DND-41 (cell line): ENCODE results near the gene PBX4.

Experiments used
- ATAC-seq: fragments of 200-7000 bp; cut with Tn5 transposase; 3 replicates; pipeline ENCODE4 v1.9.1; 2021; ENCODE audit warnings: low read depth; ENCODE audit not compliant: insufficient read depth
- DNase-seq: peaks from one replicate; pipeline ENCODE4 v3.0.0-alpha.2; 2020
- H2AFZ ChIP-seq: 2 replicates; pipeline ENCODE4 v1.6.0; 2012; ENCODE audit warnings: low read depth, low read length
- H3K27ac ChIP-seq: 2 replicates; pipeline ENCODE4 v1.5.1; 2012; ENCODE audit warnings: low read length, inconsistent platforms
- H3K27me3 ChIP-seq: fragments of 200-600 bp; sonication (generic); 2 replicates; pipeline ENCODE4 v1.6.0; 2012; ENCODE audit warnings: low read length, mild to moderate bottlenecking, inconsistent platforms; ENCODE audit not compliant: insufficient read depth, poor library complexity
- H3K36me3 ChIP-seq: 2 replicates; pipeline ENCODE4 v1.5.1; 2012; ENCODE audit warnings: low read length, inconsistent platforms; ENCODE audit not compliant: insufficient read depth
- H3K4me1 ChIP-seq: 2 replicates; pipeline ENCODE4 v1.5.1; 2012; ENCODE audit warnings: mild to moderate bottlenecking, low read length; ENCODE audit not compliant: insufficient read depth
- H3K4me2 ChIP-seq: 2 replicates; pipeline ENCODE4 v1.6.0; 2012; ENCODE audit warnings: mild to moderate bottlenecking, moderate library complexity, low read length, inconsistent platforms; ENCODE audit not compliant: insufficient read depth
- H3K4me3 ChIP-seq, 2 experiments: fragments of 200-600 bp in 1 of 2; shearing (Covaris generic) in 1 of 2; 2 replicates each; pipeline ENCODE4 v1.5.1; 2012 to 2016; ENCODE audit warnings: inconsistent platforms in 2 of 2, low read length in 2 of 2, mild to moderate bottlenecking in 2 of 2, low read depth in 1 of 2, moderate library complexity in 1 of 2
- H3K79me2 ChIP-seq: 2 replicates; pipeline ENCODE4 v1.6.0; 2012; ENCODE audit warnings: low read length, inconsistent platforms; ENCODE audit not compliant: insufficient read depth
- H3K9ac ChIP-seq: 2 replicates; pipeline ENCODE4 v1.6.0; 2012; ENCODE audit warnings: low read depth, mild to moderate bottlenecking, inconsistent platforms, low read length, moderate library complexity
- H3K9me3 ChIP-seq: 2 replicates; pipeline ENCODE4 v1.5.1; 2012; ENCODE audit warnings: low read length, moderate library complexity, mild to moderate bottlenecking, inconsistent platforms; ENCODE audit not compliant: insufficient read depth, severe bottlenecking
- H4K20me1 ChIP-seq: 2 replicates; pipeline ENCODE4 v1.6.0; 2012; ENCODE audit warnings: low read length; ENCODE audit not compliant: insufficient read depth
- CTCF ChIP-seq: IDR thresholded peaks from 2 replicates; pipeline ENCODE4 v1.5.1; 2012; ENCODE audit warnings: borderline replicate concordance, low read length, moderate library complexity, mild to moderate bottlenecking; ENCODE audit not compliant: poor library complexity, severe bottlenecking; ENCODE audit errors: extremely low read depth
- EZH2 ChIP-seq: IDR thresholded peaks from 3 replicates; pipeline ENCODE4 v1.6.1; 2012; ENCODE audit warnings: borderline replicate concordance, low read depth, mild to moderate bottlenecking, moderate library complexity, low read length, inconsistent platforms; ENCODE audit not compliant: severe bottlenecking

PBX4 gene

GRCh38 chr19:19649155-19649554 is 30.7 kb upstream of the PBX4 start:
- Histone ChIP-seq H2AFZ (no peak overlapping the region), H3K79me2 (no peaks in the 10 kb centered on the region; the same call in none of the 2 replicates), H3K27me3 (no peaks in the 10 kb centered on the region), H3K4me3 (no peak overlapping the region), H3K9me3 (no peaks in the 10 kb centered on the region), H3K9ac (no peak overlapping the region), H3K4me2 (no peak overlapping the region), H3K4me1 (peaks cover 1% of the 10 kb centered on the region), H4K20me1 (peaks cover 42% of the 10 kb centered on the region), H3K27ac (peak overlapping the region; percentile 11; the same call in 1 of the 2 replicates), H3K36me3 (peaks cover 91% of the 10 kb centered on the region)
- TF ChIP-seq CTCF (no peak), EZH2 (no peak)
- ATAC-seq, result no peak
- DNase-seq, result no peak

DNA sequence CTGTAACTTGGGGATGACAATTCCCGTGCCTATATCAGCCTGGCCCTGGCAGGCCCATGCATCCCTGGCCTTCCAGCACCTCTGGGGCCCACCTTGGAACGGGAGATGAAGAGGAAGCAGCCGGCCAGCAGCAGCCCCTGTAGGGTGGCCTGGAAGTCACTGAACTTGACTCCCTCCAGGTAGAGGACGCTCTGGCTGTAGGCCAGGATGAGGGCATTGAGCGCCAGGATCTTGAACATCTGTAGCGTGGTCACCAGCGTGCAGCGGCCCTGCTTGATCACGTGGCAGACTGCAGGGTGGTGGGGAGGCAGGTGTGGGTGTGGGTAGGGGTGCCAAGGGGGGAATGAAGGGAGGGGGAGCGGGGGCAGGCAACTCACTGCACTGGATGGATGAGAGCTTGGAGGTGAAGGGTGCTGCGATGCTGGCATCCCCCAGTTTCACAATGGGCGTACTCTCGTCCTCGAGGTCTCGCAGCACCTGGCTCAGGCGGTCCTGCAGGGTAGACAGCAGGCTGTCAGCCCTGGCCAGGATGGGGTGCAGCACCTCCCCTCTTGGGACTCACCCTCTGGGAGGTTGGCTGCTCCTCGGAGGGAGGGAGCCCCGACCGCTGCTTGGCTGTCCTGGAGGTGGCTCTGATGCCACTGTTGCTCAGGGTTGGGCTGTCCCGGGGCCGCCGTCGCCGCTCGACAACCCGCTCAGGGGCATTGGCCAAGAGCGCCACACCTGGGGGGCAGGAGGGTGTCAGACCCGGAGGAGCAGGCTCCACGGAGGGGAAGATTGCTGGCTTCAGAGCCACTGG is 28.7 kb upstream of the PBX4 start:
- Histone ChIP-seq H3K36me3 (peaks cover 72% of the 10 kb centered on the region), H3K9me3 (no peaks in the 10 kb centered on the region), H3K4me2 (no peak overlapping the region), H3K79me2 (peaks cover 15% of the 10 kb centered on the region), H3K4me1 (peaks cover 16% of the 10 kb centered on the region), H3K4me3 (no peak overlapping the region), H3K27me3 (no peaks in the 10 kb centered on the region), H3K27ac (no peak overlapping the region), H3K9ac (no peak overlapping the region), H4K20me1 (peaks cover 27% of the 10 kb centered on the region), H2AFZ (no peak overlapping the region)
- ATAC-seq (no peak), DNase-seq (no peak)
- TF ChIP-seq EZH2 (no peak), CTCF (no peak)

- no peaks in the 10 kb centered on the region for H3K9me3 ChIP-seq
- no peak overlapping the region; the same call in 1 of the 2 replicates for H3K27ac ChIP-seq
- H3K4me2 ChIP-seq, result no peak overlapping the region
- H2AFZ ChIP-seq, result no peak overlapping the region
- H3K36me3 ChIP-seq, result peaks cover 58% of the 10 kb centered on the region
- no peak overlapping the region for H3K4me3 ChIP-seq
- no peak for TF ChIP-seq CTCF
- no peak for TF ChIP-seq EZH2
- H3K79me2 ChIP-seq, result peaks cover 18% of the 10 kb centered on the region
- ATAC-seq, result no peak
- H3K9ac ChIP-seq, result no peak overlapping the region
- peaks cover 14% of the 10 kb centered on the region for H4K20me1 ChIP-seq
- H3K27me3 ChIP-seq, result no peaks in the 10 kb centered on the region
- H3K4me1 ChIP-seq, result peaks cover 22% of the 10 kb centered on the region
- no peak for DNase-seq
Measured at GRCh38 chr19:19645233-19645870, 26.9 kb upstream of the PBX4 start.
